ENCODE results near the gene ICAM3.

Gene ICAM3

GRCh38 chr19:10320602-10321416 is 18.6 kb downstream of the ICAM3 start:
- TF ChIP-seq CREB1 (IDR thresholded peaks at IDR 0.05; ENCODE audit: low read depth) (no peak), EP300 (IDR thresholded peaks at IDR 0.05; ENCODE audit: borderline replicate concordance) (no peak), ZBTB7A (IDR thresholded peaks at IDR 0.05; ENCODE audit: low read depth) (no peak)

- TF ChIP-seq CREB1 (IDR thresholded peaks at IDR 0.05; ENCODE audit: low read depth) (no peak), EP300 (IDR thresholded peaks at IDR 0.05; ENCODE audit: borderline replicate concordance) (no peak), NFIC (IDR thresholded peaks at IDR 0.05) (no peak), ZBTB7A (IDR thresholded peaks at IDR 0.05; ENCODE audit: low read depth) (no peak), CEBPB (IDR thresholded peaks at IDR 0.05) (no peak), TCF12 (IDR thresholded peaks at IDR 0.05; ENCODE audit: low read depth) (no peak), MAX (IDR thresholded peaks at IDR 0.05) (no peak), TAF1 (IDR thresholded peaks at IDR 0.05; ENCODE audit: low read depth) (no peak)
- TF ChIP-seq, protein P1, sequence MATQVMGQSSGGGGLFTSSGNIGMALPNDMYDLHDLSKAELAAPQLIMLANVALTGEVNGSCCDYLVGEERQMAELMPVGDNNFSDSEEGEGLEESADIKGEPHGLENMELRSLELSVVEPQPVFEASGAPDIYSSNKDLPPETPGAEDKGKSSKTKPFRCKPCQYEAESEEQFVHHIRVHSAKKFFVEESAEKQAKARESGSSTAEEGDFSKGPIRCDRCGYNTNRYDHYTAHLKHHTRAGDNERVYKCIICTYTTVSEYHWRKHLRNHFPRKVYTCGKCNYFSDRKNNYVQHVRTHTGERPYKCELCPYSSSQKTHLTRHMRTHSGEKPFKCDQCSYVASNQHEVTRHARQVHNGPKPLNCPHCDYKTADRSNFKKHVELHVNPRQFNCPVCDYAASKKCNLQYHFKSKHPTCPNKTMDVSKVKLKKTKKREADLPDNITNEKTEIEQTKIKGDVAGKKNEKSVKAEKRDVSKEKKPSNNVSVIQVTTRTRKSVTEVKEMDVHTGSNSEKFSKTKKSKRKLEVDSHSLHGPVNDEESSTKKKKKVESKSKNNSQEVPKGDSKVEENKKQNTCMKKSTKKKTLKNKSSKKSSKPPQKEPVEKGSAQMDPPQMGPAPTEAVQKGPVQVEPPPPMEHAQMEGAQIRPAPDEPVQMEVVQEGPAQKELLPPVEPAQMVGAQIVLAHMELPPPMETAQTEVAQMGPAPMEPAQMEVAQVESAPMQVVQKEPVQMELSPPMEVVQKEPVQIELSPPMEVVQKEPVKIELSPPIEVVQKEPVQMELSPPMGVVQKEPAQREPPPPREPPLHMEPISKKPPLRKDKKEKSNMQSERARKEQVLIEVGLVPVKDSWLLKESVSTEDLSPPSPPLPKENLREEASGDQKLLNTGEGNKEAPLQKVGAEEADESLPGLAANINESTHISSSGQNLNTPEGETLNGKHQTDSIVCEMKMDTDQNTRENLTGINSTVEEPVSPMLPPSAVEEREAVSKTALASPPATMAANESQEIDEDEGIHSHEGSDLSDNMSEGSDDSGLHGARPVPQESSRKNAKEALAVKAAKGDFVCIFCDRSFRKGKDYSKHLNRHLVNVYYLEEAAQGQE (IDR thresholded peaks at IDR 0.05; ENCODE audit: low read depth): no peak
Observed at GRCh38 chr19:10318807-10319682, 20.4 kb downstream of the ICAM3 start.

GRCh38 chr19:10317857-10318462 is 21.5 kb downstream of the ICAM3 start:
- TF ChIP-seq TAF1 (IDR thresholded peaks at IDR 0.05; ENCODE audit: low read depth) (no peak), TCF12 (IDR thresholded peaks at IDR 0.05; ENCODE audit: low read depth) (no peak), EGR1 (IDR thresholded peaks at IDR 0.05) (no peak), FOXM1 (IDR thresholded peaks at IDR 0.05; ENCODE audit: borderline replicate concordance, low read depth) (no peak), TEAD4 (IDR thresholded peaks at IDR 0.05) (no peak), MAX (IDR thresholded peaks at IDR 0.05) (no peak)
- TF ChIP-seq, protein P2, sequence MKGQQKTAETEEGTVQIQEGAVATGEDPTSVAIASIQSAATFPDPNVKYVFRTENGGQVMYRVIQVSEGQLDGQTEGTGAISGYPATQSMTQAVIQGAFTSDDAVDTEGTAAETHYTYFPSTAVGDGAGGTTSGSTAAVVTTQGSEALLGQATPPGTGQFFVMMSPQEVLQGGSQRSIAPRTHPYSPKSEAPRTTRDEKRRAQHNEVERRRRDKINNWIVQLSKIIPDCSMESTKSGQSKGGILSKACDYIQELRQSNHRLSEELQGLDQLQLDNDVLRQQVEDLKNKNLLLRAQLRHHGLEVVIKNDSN (IDR thresholded peaks at IDR 0.05): no peak

- TF ChIP-seq TEAD4 (IDR thresholded peaks at IDR 0.05) (no peak), TAF1 (IDR thresholded peaks at IDR 0.05; ENCODE audit: low read depth) (no peak), EGR1 (IDR thresholded peaks at IDR 0.05) (no peak)
Observed at GRCh38 chr19:10317045-10317856, 22.2 kb downstream of the ICAM3 start.

DNA sequence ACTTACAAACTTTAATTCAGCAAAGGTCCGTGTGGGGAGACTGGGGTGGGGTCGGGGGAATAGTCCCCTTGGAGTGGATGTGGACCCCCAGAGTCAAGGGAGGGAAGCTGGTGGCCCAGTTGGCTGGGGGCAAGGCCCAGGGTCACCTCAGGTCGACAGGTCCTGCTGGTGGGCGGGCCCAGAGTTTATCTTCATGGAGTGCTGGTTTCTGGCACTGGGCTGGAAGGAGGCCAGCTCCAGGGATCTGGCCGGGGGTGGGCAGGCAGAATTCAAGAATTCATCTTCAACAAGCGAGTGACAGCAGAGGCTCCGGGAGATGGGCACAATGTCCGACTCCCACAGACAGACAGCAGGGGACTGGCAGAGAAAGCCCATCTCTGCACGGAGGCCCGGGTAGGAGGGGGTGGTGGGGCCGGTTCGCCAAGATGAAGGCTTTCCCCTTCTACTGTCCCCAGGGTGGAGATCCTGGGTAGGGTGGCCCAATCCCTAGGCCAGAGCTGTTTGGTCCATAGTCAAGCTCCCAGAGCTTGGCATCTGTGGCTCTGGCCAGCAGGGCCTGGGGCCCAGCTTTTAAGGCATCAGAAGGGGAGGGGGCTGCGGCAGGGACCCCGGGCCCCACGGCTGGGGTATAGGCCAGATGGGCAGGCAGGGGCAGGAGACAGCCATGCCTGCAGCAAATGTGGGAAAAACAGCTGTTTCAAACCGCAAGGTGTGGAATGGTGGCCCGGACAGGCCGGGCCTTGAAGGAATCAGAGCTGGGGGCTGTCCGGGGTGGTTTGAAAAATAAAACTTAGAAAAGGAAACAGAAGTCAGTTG is 23.0 kb downstream of the ICAM3 start:
- TF ChIP-seq EP300 (IDR thresholded peaks at IDR 0.05; ENCODE audit: borderline replicate concordance): no peak
- no peak for TF ChIP-seq MAX (IDR thresholded peaks at IDR 0.05)
- no peak for TF ChIP-seq YY1 (IDR thresholded peaks at IDR 0.05; ENCODE audit: low read depth)
- 0 out of 2 replicates have a peak, but pooled peaks have one; percentile 5 for TF ChIP-seq NFIC (IDR thresholded peaks at IDR 0.05)
- no peak for TF ChIP-seq CREB1 (IDR thresholded peaks at IDR 0.05; ENCODE audit: low read depth)
- no peak for TF ChIP-seq FOXM1 (IDR thresholded peaks at IDR 0.05; ENCODE audit: borderline replicate concordance, low read depth)
- TF ChIP-seq, protein P1 (IDR thresholded peaks at IDR 0.05; ENCODE audit: low read depth): no peak
- TF ChIP-seq EGR1 (IDR thresholded peaks at IDR 0.05): no peak
- TF ChIP-seq ZBTB7A (IDR thresholded peaks at IDR 0.05; ENCODE audit: low read depth): peak; percentile 77; the same call in 1 of the 2 replicates
- no peak for TF ChIP-seq RAD21 (IDR thresholded peaks at IDR 0.05; ENCODE audit: low read depth)
- TF ChIP-seq, protein P2 (IDR thresholded peaks at IDR 0.05): no peak
- TF ChIP-seq CEBPB (IDR thresholded peaks at IDR 0.05): no peak
- no peak for TF ChIP-seq TCF12 (IDR thresholded peaks at IDR 0.05; ENCODE audit: low read depth)
- no peak for TF ChIP-seq TAF1 (IDR thresholded peaks at IDR 0.05; ENCODE audit: low read depth)
- TF ChIP-seq TEAD4 (IDR thresholded peaks at IDR 0.05): no peak

Data from Ishikawa (cell line).